H9 (cell line): Measurements from ENCODE around the gene INHBB. TPM values are rescaled to one million over a fixed set of nuclear protein-coding genes. Genes with fewer than 3 reads are reported as not detected.

Experiments
- DNase-seq: peaks from one replicate; pipeline ENCODE4 v3.0.0-alpha.2; 2017
- H2AFZ ChIP-seq: one replicate; pipeline ENCODE4 v1.6.1; 2013; ENCODE audit warnings: mild to moderate bottlenecking, low read length, control low read depth, moderate library complexity
- H2AK5ac ChIP-seq: 2 replicates; pipeline ENCODE4 v1.6.1; 2013; ENCODE audit warnings: low read length, control low read depth, mixed read lengths; ENCODE audit not compliant: insufficient read length
- H2BK120ac ChIP-seq: one replicate; pipeline ENCODE4 v1.6.1; 2013; ENCODE audit warnings: low read depth, mild to moderate bottlenecking, low read length, control low read depth, inconsistent platforms; ENCODE audit not compliant: poor library complexity, severe bottlenecking
- H2BK12ac ChIP-seq: 2 replicates; pipeline ENCODE4 v1.6.1; 2013; ENCODE audit warnings: low read length, control low read depth, mixed read lengths, low read depth; ENCODE audit not compliant: insufficient read length
- H2BK15ac ChIP-seq: 2 replicates; pipeline ENCODE4 v1.6.1; 2013; ENCODE audit warnings: low read depth, low read length, control low read depth
- H2BK20ac ChIP-seq: one replicate; pipeline ENCODE4 v1.6.1; 2013; ENCODE audit warnings: low read depth, mild to moderate bottlenecking, low read length, control low read depth, inconsistent platforms; ENCODE audit not compliant: poor library complexity, severe bottlenecking
- H2BK5ac ChIP-seq: 2 replicates; pipeline ENCODE4 v1.6.1; 2013; ENCODE audit warnings: low read length, control low read depth, mixed read lengths; ENCODE audit not compliant: insufficient read length
- H3K14ac ChIP-seq: 2 replicates; pipeline ENCODE4 v1.6.1; 2013; ENCODE audit warnings: low read length, control low read depth; ENCODE audit not compliant: insufficient read depth
- H3K18ac ChIP-seq: 2 replicates; pipeline ENCODE4 v1.6.1; 2013; ENCODE audit warnings: low read depth, mild to moderate bottlenecking, mixed read lengths, low read length, control low read depth; ENCODE audit not compliant: insufficient read length
- H3K23ac ChIP-seq: 2 replicates; pipeline ENCODE4 v1.6.1; 2013; ENCODE audit warnings: low read length, control low read depth, mixed read lengths, low read depth; ENCODE audit not compliant: insufficient read length
- H3K23me2 ChIP-seq: 2 replicates; pipeline ENCODE4 v1.6.1; 2013; ENCODE audit warnings: low read depth, mild to moderate bottlenecking, mixed read lengths, low read length, control low read depth; ENCODE audit not compliant: insufficient read length, poor library complexity, severe bottlenecking
- H3K27ac ChIP-seq: 2 replicates; pipeline ENCODE4 v1.5.1; 2013; ENCODE audit warnings: low read length, control low read depth, mixed read lengths, low read depth; ENCODE audit not compliant: insufficient read length
- H3K27me3 ChIP-seq: 2 replicates; pipeline ENCODE4 v1.6.1; 2013; ENCODE audit warnings: low read length, control low read depth, inconsistent platforms; ENCODE audit not compliant: insufficient read depth
- H3K4ac ChIP-seq: 2 replicates; pipeline ENCODE4 v1.6.1; 2013; ENCODE audit warnings: low read depth, mild to moderate bottlenecking, control low read depth, inconsistent platforms, low read length, moderate library complexity
- H3K4me1 ChIP-seq: 2 replicates; pipeline ENCODE4 v1.6.1; 2013; ENCODE audit warnings: low read length, control low read depth, inconsistent platforms; ENCODE audit not compliant: insufficient read depth
- H3K4me2 ChIP-seq: 2 replicates; pipeline ENCODE4 v1.6.1; 2013; ENCODE audit warnings: low read length, control low read depth, mixed read lengths; ENCODE audit not compliant: insufficient read length, insufficient read depth
- H3K56ac ChIP-seq: 2 replicates; pipeline ENCODE4 v1.6.1; 2013; ENCODE audit warnings: low read depth, mild to moderate bottlenecking, mixed read lengths, low read length, control low read depth; ENCODE audit not compliant: insufficient read length
- H3K79me1 ChIP-seq: 2 replicates; pipeline ENCODE4 v1.6.1; 2013; ENCODE audit warnings: low read depth, mild to moderate bottlenecking, moderate library complexity, low read length, control low read depth, inconsistent platforms; ENCODE audit not compliant: insufficient read depth, poor library complexity, severe bottlenecking
- H3K79me2 ChIP-seq: 2 replicates; pipeline ENCODE4 v1.6.1; 2013; ENCODE audit warnings: low read length, control low read depth, inconsistent platforms; ENCODE audit not compliant: insufficient read depth
- H3K9ac ChIP-seq: 2 replicates; pipeline ENCODE4 v1.6.1; 2013; ENCODE audit warnings: low read length, control low read depth, mixed read lengths; ENCODE audit not compliant: insufficient read length; ENCODE audit errors: extremely low read depth
- H3K9me3 ChIP-seq: one replicate; pipeline ENCODE4 v1.6.1; 2013; ENCODE audit warnings: low read depth, low read length, inconsistent platforms; ENCODE audit not compliant: control insufficient read depth
- H3T11ph ChIP-seq: one replicate; pipeline ENCODE4 v1.6.1; 2013; ENCODE audit warnings: mild to moderate bottlenecking, low read length, control low read depth, inconsistent platforms
- H4K20me1 ChIP-seq: one replicate; pipeline ENCODE4 v1.6.1; 2013; ENCODE audit not compliant: control insufficient read depth, insufficient read length, insufficient read depth
- H4K5ac ChIP-seq: 2 replicates; pipeline ENCODE4 v1.6.1; 2013; ENCODE audit warnings: low read depth, mild to moderate bottlenecking, mixed read lengths, low read length, control low read depth; ENCODE audit not compliant: insufficient read length
- H4K8ac ChIP-seq: replicated peaks from 2 replicates; pipeline ENCODE4 v1.6.1; 2013; ENCODE audit warnings: low read length, control low read depth, mixed read lengths, low read depth; ENCODE audit not compliant: insufficient read length
- H4K91ac ChIP-seq: 2 replicates; pipeline ENCODE4 v1.6.1; 2013; ENCODE audit warnings: low read depth, mild to moderate bottlenecking, moderate library complexity, mixed read lengths, low read length, control low read depth; ENCODE audit not compliant: insufficient read length
- H3K27ac Mint-ChIP-seq, 3 experiments: 2 replicates in 2 of 3; 3 replicates in 1 of 3; pipeline ENCODE4 v1.8.0; 2020 to 2021; ENCODE audit warnings: mixed read lengths in 3 of 3, mild to moderate bottlenecking in 1 of 3, moderate library complexity in 1 of 3
- H3K27me3 Mint-ChIP-seq: 2 replicates; pipeline ENCODE4 v1.8.0; 2021; ENCODE audit warnings: low read depth, mild to moderate bottlenecking, moderate library complexity, mixed read lengths
- H3K36me3 Mint-ChIP-seq, 3 experiments: 2 replicates in 2 of 3; 3 replicates in 1 of 3; pipeline ENCODE4 v1.8.0; 2020 to 2021; ENCODE audit warnings: low read depth in 3 of 3, mixed read lengths in 3 of 3; ENCODE audit not compliant: insufficient read depth in 1 of 3
- H3K4me1 Mint-ChIP-seq, 2 experiments: 2 replicates each; pipeline ENCODE4 v1.8.0; 2020; ENCODE audit warnings: mixed read lengths in 2 of 2
- H3K4me3 Mint-ChIP-seq, 2 experiments: 2 replicates in 1 of 2; 3 replicates in 1 of 2; pipeline ENCODE4 v1.8.0; 2020 to 2021; ENCODE audit warnings: mild to moderate bottlenecking in 2 of 2, mixed read lengths in 2 of 2, moderate library complexity in 1 of 2
- H3K9me3 Mint-ChIP-seq, 2 experiments: 2 replicates in 1 of 2; 3 replicates in 1 of 2; pipeline ENCODE4 v1.8.0; 2020; ENCODE audit warnings: mild to moderate bottlenecking in 2 of 2, mixed read lengths in 2 of 2, moderate library complexity in 1 of 2
- CTCF ChIP-seq: fragments of 200-600 bp; sonication (generic); conservative IDR thresholded peaks from 3 replicates; pipeline ENCODE4 v1.8.0; 2021; ENCODE audit warnings: antibody characterized with exemption, mild to moderate bottlenecking
- WGBS: extraction: QIAGEN DNeasy Blood & Tissue Kit; methylation state at CpG from one replicate; pipeline ENCODE4 v1.1.7; 2013; ENCODE audit warnings: missing lambda C conversion rate, low lambda C conversion rate, mixed read lengths; ENCODE audit not compliant: insufficient read length; ENCODE audit errors: extremely low coverage; 5-methylcytosine and 5-hydroxymethylcytosine counted together
- total RNA-seq: library from RNA; stranded (reverse); gene quantifications from 2 replicates; pipeline ENCODE4 v1.2.1, GENCODE V29; 2021

The INHBB gene
- total RNA-seq, 1 experiment from 2014 or later: 0.13 TPM

- Histone ChIP-seq H2AK5ac (no peak overlapping the region), H4K5ac (no peak overlapping the region), H2BK12ac (no peak overlapping the region), H3K9me3 (no peaks in the 10 kb centered on the region), H2AFZ (no peak overlapping the region), H4K91ac (no peak overlapping the region), H3K23me2 (peaks cover 4% of the 10 kb centered on the region), H3K27me3 (peaks cover 6% of the 10 kb centered on the region; the same call in 1 of the 2 replicates), H4K8ac (no peak overlapping the region), H2BK20ac (no peak overlapping the region), H3K56ac (no peak overlapping the region), H2BK15ac (no peak overlapping the region), H3K14ac (no peak overlapping the region), H3K79me1 (no peaks in the 10 kb centered on the region), H2BK120ac (no peak overlapping the region), H3K18ac (no peak overlapping the region), H3T11ph (no peak overlapping the region), H3K79me2 (no peaks in the 10 kb centered on the region), H3K4me1 (no peaks in the 10 kb centered on the region), H3K23ac (no peak overlapping the region), H4K20me1 (peaks cover 2% of the 10 kb centered on the region), H3K4me2 (no peak overlapping the region), H3K27ac (no peak overlapping the region), H2BK5ac (no peak overlapping the region), H3K9ac (no peak overlapping the region), H3K4ac (no peak overlapping the region)
- Mint-ChIP-seq H3K4me3 (no peak overlapping the region), H3K36me3 (no peaks in the 10 kb centered on the region; a peak in 1 of 7 replicates), H3K9me3 (no peaks in the 10 kb centered on the region; a peak in 2 of 5 replicates), H3K4me1 (peaks cover 15 to 35% of the 10 kb centered on the region in 2 experiments), H3K27ac (no peak overlapping the region), H3K27me3 (peaks cover 73% of the 10 kb centered on the region)
- TF ChIP-seq CTCF: no peak
- WGBS: no CpG with 5 or more reads among the region's 15 CpGs
- no peak for DNase-seq
These were observed 29.3 kb upstream of the INHBB start for GRCh38 chr2:120316528-120317179.
